Measurements from ENCODE around the gene LMCD1.

LMCD1 gene

DNA sequence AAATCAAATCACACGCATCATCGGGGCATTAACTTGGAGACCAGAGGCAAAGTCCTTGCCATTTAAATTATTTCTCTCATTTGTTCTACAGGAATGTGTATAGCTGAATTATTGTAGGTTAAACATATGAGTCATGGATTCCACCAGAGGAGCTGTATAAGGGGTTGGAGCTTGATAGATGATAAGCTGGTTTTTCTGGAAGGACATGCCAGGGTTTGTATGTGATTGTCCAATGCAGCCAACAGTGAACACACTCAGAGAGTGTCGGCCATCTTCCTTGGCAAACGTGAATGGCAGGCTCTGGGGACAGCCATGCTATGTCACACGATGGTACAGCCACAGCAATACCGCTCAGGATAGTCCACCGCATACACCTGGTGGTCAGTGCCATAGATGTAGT is 117.9 kb downstream of the LMCD1 start:
- no peak for DNase-seq (ENCODE audit: low read depth in 3 of 3)

DNA sequence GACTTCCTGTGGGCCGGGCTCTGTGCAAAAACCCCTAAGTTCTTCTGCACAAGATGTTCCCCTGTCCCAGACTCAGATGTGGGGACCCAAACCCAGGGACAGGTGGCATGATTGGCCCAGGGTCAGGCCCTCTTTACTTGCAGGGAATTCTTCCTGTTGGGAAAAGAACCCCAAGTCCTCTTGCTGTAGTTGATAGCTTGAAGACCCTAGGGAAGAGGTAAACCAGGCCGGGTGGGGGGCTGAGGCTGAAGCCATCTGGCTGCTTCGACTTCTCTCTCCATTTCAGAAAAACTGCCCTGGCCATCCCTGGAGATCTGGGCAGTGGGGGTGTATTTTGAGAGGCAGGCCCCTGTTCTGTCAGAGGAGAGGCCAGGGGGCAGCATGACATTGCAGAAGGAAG is 119.5 kb downstream of the LMCD1 start:
- DNase-seq (ENCODE audit: low read depth in 3 of 3), result no peak

DNA sequence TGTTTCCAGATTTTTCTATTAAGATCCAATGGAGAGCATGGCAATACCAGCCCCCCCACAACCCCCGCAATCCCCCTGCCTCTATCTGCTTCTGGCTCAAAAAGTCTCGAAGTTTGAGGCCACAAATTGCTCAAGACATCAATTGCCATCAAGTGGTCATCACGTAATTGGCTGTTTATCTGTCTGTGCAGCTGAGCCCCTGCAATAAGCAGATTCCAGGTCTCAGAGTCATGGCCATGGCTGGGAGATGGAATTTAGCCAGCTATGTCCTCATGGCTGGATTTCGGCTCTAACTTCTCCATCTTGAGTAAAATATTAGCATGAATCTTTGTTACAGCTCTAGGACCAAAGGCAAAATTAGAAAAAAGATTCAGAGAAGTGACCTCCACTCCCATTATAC is 120.2 kb downstream of the LMCD1 start:
- no peak for DNase-seq (ENCODE audit: low read depth in 3 of 3)

DNA sequence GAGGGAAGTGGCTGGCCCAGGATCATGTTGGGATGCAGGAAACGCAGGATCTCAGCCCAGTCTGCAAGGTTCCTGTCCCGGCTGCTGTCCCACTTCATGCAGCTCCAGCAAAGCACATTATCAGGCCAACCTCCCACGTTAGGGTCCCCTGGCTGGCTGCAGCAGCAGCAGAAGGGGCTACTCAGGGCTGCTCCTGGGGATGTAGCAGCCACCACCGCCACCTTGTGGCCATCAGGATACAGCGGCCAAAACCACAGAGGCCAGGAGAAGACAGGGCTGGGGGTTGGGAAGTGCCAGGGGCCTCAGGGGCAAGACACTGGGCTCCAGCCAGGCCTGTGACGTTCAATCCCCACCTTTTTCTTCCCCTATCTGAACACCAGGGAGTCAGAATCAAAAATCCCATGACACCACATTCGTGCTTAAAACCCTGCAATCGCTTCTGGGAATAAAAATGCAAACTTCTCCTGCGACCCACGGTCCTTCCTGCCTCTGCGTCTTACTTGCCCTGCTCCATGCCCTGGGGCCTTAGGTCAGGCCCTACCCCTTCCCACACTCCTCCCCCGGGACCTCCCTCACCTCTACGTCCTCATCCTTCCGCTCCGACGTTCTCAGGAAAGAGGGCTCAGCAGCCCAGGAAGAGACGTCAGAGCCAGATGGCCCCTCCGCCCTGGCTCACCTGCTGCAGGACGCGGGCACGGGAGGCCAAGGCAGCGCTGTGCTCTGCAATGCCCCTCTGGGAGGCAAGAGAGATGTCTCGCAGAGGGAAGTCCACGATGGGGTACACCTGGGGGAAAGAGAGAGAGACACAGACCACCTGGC is 121.5 kb downstream of the LMCD1 start:
- DNase-seq (ENCODE audit: low read depth in 3 of 3), result peak; percentile 8 to 17 (median 13)

DNA sequence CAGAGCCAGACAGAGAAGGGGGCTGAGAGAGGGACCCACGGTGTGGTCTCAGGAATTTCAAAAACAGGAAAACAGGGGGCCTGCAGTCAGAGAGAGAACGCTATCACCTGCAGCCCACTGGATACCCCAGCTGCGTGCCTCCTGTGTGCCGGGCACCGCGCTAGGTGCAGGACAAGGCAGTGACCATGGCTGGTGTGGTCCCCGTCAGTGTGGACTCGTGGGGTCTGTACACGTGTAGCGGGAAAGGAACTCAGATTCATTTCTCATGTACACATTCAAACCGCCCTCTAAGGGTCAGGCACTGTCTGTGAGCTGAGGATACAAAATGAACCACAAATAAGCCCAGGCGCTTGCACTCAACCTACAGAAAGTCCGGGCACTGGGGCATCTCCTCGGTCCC is 122.1 kb downstream of the LMCD1 start:
- no peak for DNase-seq (ENCODE audit: low read depth in 3 of 3)
